ENCODE results near the gene OR4F15.

- TF ChIP-seq CTCF (IDR thresholded peaks at IDR 0.05; ENCODE audit: extremely low read depth in 1 of 2, insufficient read depth in 1 of 2, low read depth in 1 of 2, low read length in 2 of 2) (no peak), POLR2AphosphoS5 (IDR thresholded peaks at IDR 0.05; ENCODE audit: insufficient read depth, low read depth, low read length) (no peak), POLR2A (IDR thresholded peaks at IDR 0.05; ENCODE audit: low read depth, low read length) (no peak), MAX (IDR thresholded peaks at IDR 0.05; ENCODE audit: insufficient read depth, insufficient read length) (no peak), EZH2 (IDR thresholded peaks at IDR 0.05; ENCODE audit: borderline replicate concordance, low read depth, low read length, severe bottlenecking) (no peak), JUN (IDR thresholded peaks at IDR 0.05; ENCODE audit: borderline replicate concordance, insufficient read depth, insufficient read length, low read depth) (no peak), MYC (IDR thresholded peaks at IDR 0.05; ENCODE audit: low read depth, low read length) (no peak), FOS (IDR thresholded peaks at IDR 0.05; ENCODE audit: borderline replicate concordance, insufficient read depth, low read length) (no peak), GATA2 (IDR thresholded peaks at IDR 0.05; ENCODE audit: insufficient read depth, insufficient read length, low read depth, low read length) (no peak)
Measured at GRCh38 chr15:101828774-101829173, 16.8 kb downstream of the OR4F15 start.
